ENCODE measurements around the gene SCGN. TPM values are rescaled to one million over a fixed set of nuclear protein-coding genes. Genes with fewer than 3 reads are reported as not detected.

SCGN gene
- total and polyA plus RNA-seq, 9 of the 15 experiments (the other 6 are each of a cell fraction or from before 2014, with no cell fraction given), result not detected

GRCh38 chr6:25670793-25671513, 18.9 kb downstream of the SCGN start:
- BruUV-seq (replicated peaks), result no TSS peak
- no peaks in the 10 kb centered on the region for H4K20me1 ChIP-seq (replicated peaks; ENCODE audit: control insufficient read depth, insufficient read depth, low read length)
- peak; percentile 65 for FAIRE-seq
- in situ Hi-C loops (cut with MboI) (no loop called here), intact Hi-C loops (cut with micrococcal nuclease) (loop anchor here (5.0 kb wide), 1 partner anchor 46 kb away; no protein-coding TSS in a partner anchor)
- H3K79me2 ChIP-seq (ENCODE audit: control insufficient read depth, insufficient read depth, low read length), result no peaks in the 10 kb centered on the region
- H3K27me3 ChIP-seq (ENCODE audit: control insufficient read depth in 2 of 2, insufficient read depth in 2 of 2, low read length in 2 of 2), result peaks cover 0 to 4% of the 10 kb centered on the region in 2 experiments; a peak in 2 of 5 replicates
- H3K9me3 ChIP-seq (replicated peaks; ENCODE audit: control insufficient read depth, insufficient read depth, low read depth, low read length), result no peaks in the 10 kb centered on the region
- ATAC-seq, result peak; percentile 64; the same call in 2 of the 3 replicates
- H3K4me3 ChIP-seq, result no peak overlapping the region
- H3K4me2 ChIP-seq (ENCODE audit: insufficient read depth, low read length), result no peak overlapping the region
- 0% methylated on average over 7 of the region's 7 CpGs for WGBS (ENCODE audit: insufficient coverage, low coverage, missing lambda C conversion rate)
- no peaks in the 10 kb centered on the region for H3K4me1 ChIP-seq (replicated peaks in 1 of 2; ENCODE audit: control insufficient read depth in 2 of 2, insufficient read depth in 2 of 2, low read length in 2 of 2)
- no peak overlapping the region for H3K27ac ChIP-seq (ENCODE audit: extremely low read depth, low read depth, low read length)
- no peak overlapping the region for H2AFZ ChIP-seq (ENCODE audit: low read depth, low read length)
- no peak overlapping the region for H3K9ac ChIP-seq (ENCODE audit: insufficient read depth in 1 of 2, low read depth in 2 of 2, low read length in 2 of 2)
- ChIA-PET CTCF (ENCODE audit: low intra/inter-chr PET ratio) (no interaction called here), POLR2A (no interaction called here)
- H3K9me1 ChIP-seq (ENCODE audit: control insufficient read depth, insufficient read depth, low read length), result no peaks in the 10 kb centered on the region
- no peak for DNase-seq (ENCODE audit: extremely low read depth in 1 of 4, low spot score in 3 of 4)
- no peaks in the 10 kb centered on the region for H3K36me3 ChIP-seq (ENCODE audit: control insufficient read depth, insufficient read depth, low read length)
- TF ChIP-seq ZNF133 (CRISPR knock-in tag; IDR thresholded peaks at IDR 0.05) (no peak), SP2 (IDR thresholded peaks at IDR 0.05; ENCODE audit: extremely low read depth, low read depth, low read length, poor library complexity, severe bottlenecking) (no peak), ZNF444 (CRISPR knock-in tag; IDR thresholded peaks at IDR 0.05) (0 out of 2 replicates have a peak, but pooled peaks have one; percentile 10), MAFK (IDR thresholded peaks at IDR 0.05; ENCODE audit: low read length) (peak; percentile 55; the same call in 1 of the 2 replicates), SREBF1 (IDR thresholded peaks at IDR 0.05; ENCODE audit: borderline replicate concordance, low read depth, low read length) (no peak), ARID1B (IDR thresholded peaks at IDR 0.05) (no peak), JUNB (CRISPR knock-in tag; conservative IDR thresholded peaks at IDR 0.05) (no peak), IRF1 (CRISPR knock-in tag; IDR thresholded peaks at IDR 0.05; ENCODE audit: borderline replicate concordance) (no peak), MAFF (IDR thresholded peaks at IDR 0.05; ENCODE audit: low read length) (peak; percentile 71), ZNF316 (IDR thresholded peaks at IDR 0.05) (peak; percentile 83), CBX5 (IDR thresholded peaks at IDR 0.05; ENCODE audit: borderline replicate concordance, low read depth) (no peak), NR2F6 (CRISPR knock-in tag; IDR thresholded peaks at IDR 0.05) (no peak), PHB2 (IDR thresholded peaks at IDR 0.05; ENCODE audit: low read depth) (no peak), ZNF23 (CRISPR knock-in tag; IDR thresholded peaks at IDR 0.05) (no peak), ZKSCAN3 (CRISPR knock-in tag; IDR thresholded peaks at IDR 0.05) (no peak), ZNF707 (CRISPR knock-in tag; conservative IDR thresholded peaks at IDR 0.05) (no peak), XRCC3 (IDR thresholded peaks at IDR 0.05) (no peak), GTF2A2 (tag; IDR thresholded peaks at IDR 0.05) (no peak), ETS2 (tag; IDR thresholded peaks at IDR 0.05; ENCODE audit: borderline replicate concordance, poor library complexity, severe bottlenecking) (no peak), NR1H2 (CRISPR knock-in tag; IDR thresholded peaks at IDR 0.05) (no peak), BRD9 (IDR thresholded peaks at IDR 0.05; ENCODE audit: low read depth, partially characterized antibody) (no peak), ATF1 (CRISPR knock-in tag; IDR thresholded peaks at IDR 0.05) (no peak), ATF1 (tag; IDR thresholded peaks at IDR 0.05) (no peak), ZNF280B (CRISPR knock-in tag; IDR thresholded peaks at IDR 0.05) (no peak), C11orf30 (IDR thresholded peaks at IDR 0.05; ENCODE audit: low read depth) (peak; percentile 77)

Data from K562 (cell line).